GM18499 (cell line): ENCODE measurements around the gene ATAD3A.

Experiments
- ATAC-seq: cut with Tn5 transposase; IDR thresholded peaks from one replicate; pipeline ENCODE4 v1.9.1; 2021; ENCODE audit warnings: moderate number of reproducible peaks; ENCODE audit not compliant: insufficient read depth, unreplicated experiment

The ATAD3A gene

GRCh38 chr1:1537626-1538250 is 25.8 kb downstream of the ATAD3A start:
- no peak for ATAC-seq

DNA sequence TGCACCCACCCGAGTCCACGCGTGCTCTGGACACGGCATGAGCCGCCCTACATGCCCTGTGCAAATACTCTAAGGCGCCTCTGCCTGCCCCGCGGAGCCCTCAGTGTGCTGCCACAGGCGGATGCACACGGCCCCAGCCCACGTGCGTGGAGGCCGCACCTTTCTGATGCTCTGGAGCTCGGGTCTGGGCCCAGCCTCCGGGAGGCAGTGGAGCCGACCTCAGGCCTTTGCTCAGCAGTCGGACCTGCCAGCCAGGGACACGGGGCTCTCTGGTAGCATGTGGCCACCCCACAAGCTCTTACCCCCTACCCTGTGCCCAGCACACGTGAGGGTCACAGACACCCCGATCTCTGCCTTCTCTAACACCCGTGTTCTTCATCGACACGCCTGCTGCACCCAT is 26.4 kb downstream of the ATAD3A start:
- no peak for ATAC-seq

DNA sequence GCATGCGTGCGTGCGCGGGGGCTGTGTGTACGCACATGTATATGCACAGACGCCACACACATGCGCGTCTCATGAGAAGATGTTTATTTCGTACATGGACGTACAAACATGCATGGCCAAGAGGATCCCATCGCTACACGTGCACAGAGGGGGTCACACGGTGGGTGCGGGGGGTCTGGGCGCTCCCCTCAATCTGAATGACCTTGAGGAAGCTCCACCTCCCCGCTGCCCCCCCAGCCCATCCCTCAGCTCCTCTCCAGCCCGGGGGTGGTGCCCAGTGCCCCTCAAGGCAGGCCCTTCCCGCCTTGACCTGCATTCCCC is 27.0 kb downstream of the ATAD3A start:
- no peak for ATAC-seq

DNA sequence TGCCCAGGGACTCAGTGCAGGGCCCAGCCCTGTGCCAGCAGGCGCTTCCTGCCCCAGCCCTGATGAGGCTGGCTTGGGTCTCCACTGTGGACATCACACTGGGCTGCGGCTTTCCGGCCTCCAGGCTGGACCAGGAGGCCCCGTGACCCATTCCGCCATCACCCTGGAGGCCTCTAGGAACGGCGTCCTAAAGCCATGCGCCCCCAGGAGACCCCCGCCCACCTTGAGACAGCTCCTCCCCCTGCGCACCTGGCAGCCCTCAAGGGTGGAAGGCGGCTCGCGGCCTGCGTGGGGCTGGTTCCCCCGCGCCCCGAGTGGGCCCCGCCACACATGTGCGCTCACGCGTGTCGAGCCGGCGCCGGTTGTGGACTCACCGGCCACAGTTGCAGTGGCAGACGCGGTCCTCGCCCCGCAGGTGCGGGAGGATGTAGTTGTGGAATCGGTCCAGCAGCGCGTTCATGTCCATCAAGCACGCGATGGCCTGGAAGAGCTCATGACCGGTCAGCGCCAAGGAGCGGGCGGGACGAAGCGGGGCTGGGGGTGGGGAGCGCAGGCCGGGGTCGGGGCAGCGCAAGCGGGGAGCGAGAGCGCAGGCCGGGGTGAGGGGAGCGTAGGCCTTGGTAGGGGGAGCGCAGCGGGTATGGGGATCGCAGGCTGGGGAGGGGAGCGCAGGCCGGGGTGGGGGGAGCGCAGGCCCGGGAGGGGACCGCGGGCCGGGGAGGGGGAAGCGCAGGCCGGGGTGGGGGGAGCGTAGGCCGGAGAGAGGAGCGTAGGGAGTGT is 27.5 kb downstream of the ATAD3A start:
- ATAC-seq = no peak

GRCh38 chr1:1540090-1540817 is 28.3 kb downstream of the ATAD3A start, which contains the start of gene TMEM240:
Gene TMEM240, minus strand, starts transcription at chr1:1540624. Its CDS starts 278 bp downstream, at chr1:1540346.
- no peak for ATAC-seq

DNA sequence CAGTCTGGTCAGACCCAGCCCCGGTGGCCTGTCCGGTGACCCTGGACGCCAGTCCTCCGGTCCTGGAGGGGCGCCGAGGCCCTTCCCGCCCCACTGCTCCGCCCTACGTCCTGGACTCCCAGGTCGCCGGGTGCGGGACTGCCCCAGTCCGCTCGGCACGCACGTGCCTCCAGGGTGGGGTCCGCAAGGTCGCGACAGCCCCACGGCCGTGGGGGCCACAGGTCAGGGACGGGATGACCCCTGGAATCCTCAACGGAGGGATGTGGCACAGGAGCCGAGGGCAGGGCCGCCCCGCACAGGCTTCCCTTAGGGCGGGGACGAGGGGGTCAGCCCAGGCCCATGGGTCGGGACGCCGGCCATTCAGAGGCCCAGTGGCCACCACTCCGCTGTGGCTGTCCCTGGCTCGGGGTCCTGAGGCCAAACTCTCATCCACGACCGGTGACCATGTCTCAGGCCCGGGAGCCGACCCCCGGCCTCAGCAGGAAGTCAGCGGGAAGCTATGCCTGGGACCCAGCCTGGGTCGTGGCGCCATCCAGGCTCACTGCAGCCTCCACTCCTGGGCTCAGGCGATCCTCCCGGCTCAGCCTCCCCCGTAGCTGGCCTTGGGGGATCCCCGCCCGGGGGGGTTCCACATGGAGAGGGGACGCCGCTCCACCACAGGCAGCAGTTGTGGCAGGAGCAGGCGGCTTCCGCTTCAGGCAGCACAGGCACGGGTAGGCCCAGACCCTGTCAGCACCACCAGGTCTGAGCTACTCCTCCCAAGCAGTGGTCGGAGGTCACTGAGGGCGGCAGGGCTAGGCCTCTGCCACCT is 29.1 kb downstream of the ATAD3A start:
- no peak for ATAC-seq

DNA sequence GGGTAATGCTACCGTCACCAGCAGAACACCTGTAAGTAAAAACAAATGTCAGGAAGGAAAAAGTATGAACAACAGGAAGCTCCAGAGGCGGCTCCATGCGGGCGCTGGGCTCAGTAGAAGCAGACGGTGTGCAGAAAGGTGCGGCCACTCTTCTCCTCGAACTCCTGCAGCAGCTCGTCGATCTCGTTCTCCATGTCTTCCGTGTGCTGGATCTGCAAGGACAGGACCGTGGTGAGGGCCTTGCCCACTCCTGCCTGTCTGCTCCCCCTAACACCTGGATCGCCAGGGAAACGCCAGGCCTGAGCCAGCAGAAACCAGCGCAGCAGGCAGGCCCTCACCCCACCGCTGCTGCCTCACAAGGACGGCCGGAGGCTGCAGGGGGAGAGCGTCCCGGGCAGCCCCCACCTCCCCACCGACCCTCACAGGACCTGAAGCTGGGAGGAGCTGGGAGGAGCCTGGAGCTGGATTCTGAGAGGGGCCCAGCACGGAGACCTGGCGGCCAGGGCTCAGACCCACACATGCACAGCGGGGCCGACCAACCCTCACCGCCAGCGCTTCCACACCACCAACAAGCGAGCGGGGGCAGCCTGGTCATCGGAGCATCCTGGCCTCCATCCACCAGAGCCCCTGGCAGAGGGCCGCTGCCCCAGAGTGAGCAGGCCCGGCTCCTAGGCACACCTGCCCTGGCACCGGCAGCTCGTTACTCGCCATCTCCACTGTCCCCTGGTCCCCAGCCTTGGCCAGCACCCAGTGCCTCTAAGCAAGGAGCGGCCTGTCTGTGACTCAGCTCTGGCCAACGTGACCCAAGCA is 30.2 kb downstream of the ATAD3A start:
- ATAC-seq = no peak

DNA sequence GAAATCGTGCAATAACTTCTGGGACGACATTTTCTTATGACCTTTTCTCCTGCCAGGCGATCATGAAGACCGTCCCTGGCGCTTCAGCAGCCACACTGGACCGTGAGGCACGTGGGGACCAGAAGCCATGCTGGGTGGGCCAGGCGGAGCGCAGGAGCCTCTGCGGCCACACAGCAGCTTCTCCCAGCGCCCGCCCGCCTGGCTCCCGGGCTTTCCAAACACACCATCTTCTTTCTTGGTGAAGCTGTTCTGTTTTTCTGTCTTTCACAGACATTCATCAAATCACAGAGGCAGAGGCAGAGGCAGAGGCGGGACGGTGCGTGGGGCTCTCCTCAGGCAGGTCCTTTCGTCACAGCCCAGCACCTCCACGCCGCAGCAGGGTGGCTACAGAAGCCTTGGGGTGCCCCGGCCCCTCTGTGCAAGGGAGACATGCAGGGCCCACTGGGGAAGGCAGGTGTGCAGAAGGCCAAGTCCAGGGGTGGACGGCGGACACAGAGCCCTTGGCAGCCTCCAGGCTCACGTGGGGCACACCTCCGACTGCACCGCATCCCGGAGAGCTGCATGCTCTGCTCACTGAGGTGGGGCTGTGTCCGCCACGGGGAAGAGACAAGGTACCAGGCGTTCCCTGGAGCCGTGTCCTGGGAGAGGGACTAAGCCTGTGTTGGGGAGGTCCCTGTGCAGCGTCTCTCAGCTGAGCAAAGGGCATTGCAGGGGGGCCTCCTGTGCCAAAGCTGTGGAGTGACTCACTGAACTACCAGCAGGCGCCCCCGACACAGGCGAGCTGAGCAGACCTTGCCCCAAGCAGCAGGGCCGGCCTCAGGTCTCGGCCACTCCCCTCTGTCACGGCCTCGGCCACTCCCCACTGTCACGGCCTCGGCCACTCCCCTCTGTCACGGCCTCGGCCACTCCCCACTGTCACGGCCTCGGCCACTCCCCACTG is 31.1 kb downstream of the ATAD3A start:
- no peak for ATAC-seq

DNA sequence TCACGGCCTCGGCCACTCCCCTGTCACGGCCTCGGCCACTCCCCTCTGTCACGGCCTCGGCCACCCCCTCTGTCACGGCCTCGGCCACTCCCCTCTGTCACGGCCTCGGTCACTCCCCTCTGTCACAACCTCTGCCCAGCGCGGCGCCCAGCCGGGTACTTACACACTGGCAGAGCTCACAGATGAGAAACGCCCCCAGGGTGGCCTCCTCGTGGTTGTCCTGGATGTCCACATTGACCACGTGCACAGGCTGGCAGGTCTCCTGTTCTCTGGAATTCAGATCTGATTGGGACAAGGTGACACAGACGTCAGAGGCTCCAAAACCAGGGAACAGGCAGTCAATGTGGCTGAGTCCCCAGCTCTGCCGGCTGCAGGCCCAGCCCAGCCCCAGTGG is 31.7 kb downstream of the ATAD3A start:
- no peak for ATAC-seq

DNA sequence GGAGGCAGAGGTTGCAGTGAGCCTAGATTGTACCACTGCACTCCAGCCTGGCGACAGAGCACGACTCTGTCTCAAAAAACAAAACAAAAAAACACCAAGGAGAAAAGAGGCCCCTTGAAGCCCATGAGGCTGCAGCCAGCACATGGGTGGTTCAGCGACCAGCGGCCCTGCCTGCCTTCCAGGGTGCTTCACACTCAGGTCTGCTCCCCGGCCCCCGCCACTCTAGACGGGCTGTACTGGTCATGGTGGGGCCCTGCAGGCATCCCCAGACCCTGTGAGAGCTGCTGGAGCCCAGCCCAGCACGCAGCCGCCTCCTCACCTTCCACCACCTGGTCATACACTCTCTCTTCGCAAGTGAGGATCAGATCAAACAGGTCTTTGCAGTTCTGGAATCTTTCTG is 32.6 kb downstream of the ATAD3A start:
- ATAC-seq = no peak

DNA sequence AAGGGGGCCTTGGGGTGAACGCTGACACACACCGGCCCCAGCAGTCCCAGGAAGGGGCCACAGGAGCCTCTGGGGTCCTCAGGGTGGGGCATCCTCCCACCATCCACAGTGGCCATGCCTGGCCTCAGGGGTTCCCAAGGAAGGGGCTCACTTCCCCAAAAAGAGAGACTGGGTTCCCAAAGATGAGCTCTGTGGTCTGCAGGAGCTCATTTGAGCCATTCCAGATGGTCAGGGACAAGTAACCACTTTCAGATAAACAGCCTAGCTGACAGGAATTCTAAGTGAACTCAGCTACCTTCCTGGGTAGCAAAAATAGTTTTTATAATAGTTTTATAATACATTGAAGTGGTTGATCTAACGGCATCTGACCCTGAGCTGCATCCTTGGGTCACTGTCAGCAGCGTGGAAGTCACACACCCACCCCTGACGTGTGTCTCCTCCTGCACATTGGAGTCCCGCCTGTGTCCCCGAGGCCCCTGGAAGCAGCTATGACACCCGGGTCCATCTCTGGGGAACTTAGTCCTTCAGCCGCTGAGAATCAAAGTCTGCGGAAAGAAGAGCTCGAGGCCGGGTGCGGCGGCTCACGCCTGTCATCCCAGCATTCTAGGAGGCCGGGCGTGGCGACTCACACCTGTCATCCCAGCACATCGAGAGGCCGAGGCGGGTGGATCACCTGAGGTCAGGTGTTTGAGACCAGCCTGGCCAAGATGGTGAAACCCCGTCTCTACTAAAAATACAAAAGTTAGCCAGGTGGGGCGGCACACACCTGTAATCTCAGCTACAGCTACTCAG is 34.2 kb downstream of the ATAD3A start:
- ATAC-seq = no peak

GRCh38 chr1:1547011-1547410 is 35.0 kb downstream of the ATAD3A start:
- ATAC-seq = no peak

GRCh38 chr1:1547476-1547875 is 35.5 kb downstream of the ATAD3A start:
- ATAC-seq = no peak

- no peak for ATAC-seq
These were observed 36.6 kb downstream of the ATAD3A start for GRCh38 chr1:1548591-1548990.

DNA sequence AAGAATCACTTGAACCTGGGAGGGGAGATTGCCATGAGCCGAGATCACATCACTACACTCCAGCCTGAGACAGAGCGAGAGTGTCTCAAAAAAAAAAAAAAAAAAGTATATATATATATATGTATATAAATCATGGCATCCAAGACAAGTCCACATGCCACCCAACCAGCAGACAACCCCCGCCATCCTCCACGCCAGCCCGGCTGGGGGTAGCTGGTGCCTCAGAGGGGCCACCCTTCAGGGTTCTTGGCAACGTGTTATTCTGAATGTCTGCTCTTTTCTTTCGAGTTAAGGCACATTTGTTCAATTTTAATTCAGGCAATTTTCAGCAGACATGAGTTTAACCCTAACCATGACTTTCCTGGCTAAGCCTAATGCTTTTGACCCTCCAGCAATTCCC is 38.1 kb downstream of the ATAD3A start:
- ATAC-seq = no peak

DNA sequence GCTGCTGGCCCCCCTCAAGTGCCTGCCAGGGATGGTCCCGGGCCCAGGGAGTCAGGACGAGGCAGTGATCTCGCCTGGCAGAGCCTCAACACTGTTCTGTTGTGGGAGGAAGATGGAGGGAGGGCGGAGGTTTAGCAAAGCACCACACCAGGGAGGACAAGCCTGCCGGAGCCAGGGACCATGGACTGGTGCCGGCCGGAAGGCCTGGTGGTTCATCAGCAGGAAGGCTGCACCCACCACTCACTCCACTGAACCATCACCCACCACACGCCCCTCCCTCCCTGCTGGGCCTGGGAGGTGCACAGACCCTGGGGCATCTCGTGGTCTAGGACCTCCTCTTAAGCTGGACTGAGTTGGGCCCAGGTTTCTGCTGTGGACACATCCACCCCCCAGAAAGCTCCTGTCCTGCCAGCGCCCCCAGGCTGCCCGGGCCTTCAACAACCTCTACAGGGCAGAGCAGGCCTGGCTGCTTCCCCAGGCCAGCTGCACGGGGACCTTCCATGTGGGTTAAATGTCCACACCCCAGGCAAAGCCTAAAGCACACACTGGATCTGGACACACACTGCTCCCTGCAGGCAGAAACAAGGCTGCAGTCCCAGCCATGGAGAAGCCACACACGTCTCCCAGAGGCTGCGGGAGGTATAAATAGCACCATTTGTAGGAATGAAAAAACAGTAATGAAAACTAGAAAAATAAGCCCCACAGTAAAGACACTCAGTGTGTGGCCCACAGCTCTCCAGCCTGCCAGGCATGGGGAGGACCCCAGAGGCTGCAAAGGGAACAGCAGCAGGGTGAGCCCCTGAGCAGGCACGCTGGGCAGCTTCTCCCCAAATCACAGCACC is 38.9 kb downstream of the ATAD3A start:
- no peak for ATAC-seq
